IMR-90 (cell line): ENCODE data around the gene ITCH. TPM values are rescaled to one million over a fixed set of nuclear protein-coding genes. Genes with fewer than 3 reads are reported as not detected.

Experiments used
- ATAC-seq: fragments of 200-7000 bp; cut with Tn5 transposase; 2 replicates; pipeline ENCODE4 v1.9.1; 2020; ENCODE audit warnings: low read depth, mild to moderate bottlenecking, moderate library complexity
- BruUV-seq: library from RNA; stranded (reverse); fragments of 400-500 nt; replicated peaks from 2 replicates; lab custom pipeline; 2021; lab: Mats Ljungman, UMichigan
- CTCF ChIA-PET: fragments of 300-600 bp; formaldehyde crosslinking; extraction: SDS; loops from one replicate; lab custom pipeline; 2021; ENCODE audit warnings: antibody characterized with exemption; lab: Yijun Ruan, JAX
- POLR2A ChIA-PET: fragments of 300-600 bp; sonication (Branson Sonifier 250); formaldehyde crosslinking; loops from one replicate; lab custom pipeline; 2022; ENCODE audit warnings: antibody characterized with exemption; ENCODE audit not compliant: unreplicated experiment; lab: Charles Lee
- DNase-seq: peaks from one replicate; pipeline ENCODE4 v3.0.0; 2013
- H2AFZ ChIP-seq: replicated peaks from 2 replicates; pipeline ENCODE3; 2013; ENCODE audit warnings: low read length, mild to moderate bottlenecking; ENCODE audit not compliant: poor library complexity
- H2AK5ac ChIP-seq: 2 replicates; pipeline ENCODE4 v1.6.1; 2013; ENCODE audit warnings: low read depth, low read length, inconsistent platforms
- H2AK9ac ChIP-seq: replicated peaks from 2 replicates; pipeline ENCODE3; 2013; ENCODE audit warnings: mild to moderate bottlenecking, low read depth, low read length, moderate library complexity; ENCODE audit not compliant: poor library complexity
- H2BK120ac ChIP-seq: 2 replicates; pipeline ENCODE4 v1.6.1; 2013; ENCODE audit warnings: low read depth, low read length, inconsistent platforms
- H2BK15ac ChIP-seq: 3 replicates; pipeline ENCODE4 v1.6.1; 2013; ENCODE audit warnings: low read depth, low read length, inconsistent platforms
- H2BK20ac ChIP-seq: 2 replicates; pipeline ENCODE4 v1.6.1; 2013; ENCODE audit warnings: low read depth, mild to moderate bottlenecking, inconsistent platforms, low read length, moderate library complexity
- H2BK5ac ChIP-seq: 2 replicates; pipeline ENCODE4 v1.6.1; 2013; ENCODE audit warnings: mild to moderate bottlenecking, low read depth, low read length, inconsistent platforms; ENCODE audit not compliant: poor library complexity, severe bottlenecking
- H3K14ac ChIP-seq: replicated peaks from 2 replicates; pipeline ENCODE4 v1.6.1; 2013; ENCODE audit warnings: low read depth, low read length, inconsistent platforms
- H3K18ac ChIP-seq: 2 replicates; pipeline ENCODE4 v1.6.1; 2013; ENCODE audit warnings: low read depth, low read length, control low read depth
- H3K23ac ChIP-seq: 2 replicates; pipeline ENCODE4 v1.6.1; 2013; ENCODE audit warnings: low read depth, low read length, inconsistent platforms
- H3K27ac ChIP-seq: 2 replicates; pipeline ENCODE4 v1.5.1; 2013; ENCODE audit warnings: mild to moderate bottlenecking, control low read depth, low read length; ENCODE audit not compliant: insufficient read depth
- H3K27me3 ChIP-seq: 2 replicates; pipeline ENCODE4 v1.6.1; 2013; ENCODE audit warnings: low read length; ENCODE audit not compliant: control insufficient read depth, insufficient read depth
- H3K36me3 ChIP-seq: 2 replicates; pipeline ENCODE4 v1.6.1; 2013; ENCODE audit warnings: low read length, mixed read lengths; ENCODE audit not compliant: control insufficient read depth, insufficient read depth
- H3K4ac ChIP-seq: 2 replicates; pipeline ENCODE4 v1.6.1; 2013; ENCODE audit warnings: low read depth, low read length, inconsistent platforms
- H3K4me1 ChIP-seq: 2 replicates; pipeline ENCODE4 v1.6.1; 2013; ENCODE audit warnings: low read length, mixed read lengths; ENCODE audit not compliant: control insufficient read depth, insufficient read depth
- H3K4me2 ChIP-seq: 2 replicates; pipeline ENCODE4 v1.6.1; 2013; ENCODE audit warnings: low read depth, mild to moderate bottlenecking, control low read depth, low read length, moderate library complexity
- H3K4me3 ChIP-seq: 2 replicates; pipeline ENCODE4 v1.5.1; 2013; ENCODE audit warnings: low read depth, mild to moderate bottlenecking, control low read depth, low read length, moderate library complexity; ENCODE audit not compliant: insufficient read depth
- H3K56ac ChIP-seq: 2 replicates; pipeline ENCODE4 v1.6.1; 2013; ENCODE audit warnings: low read length, inconsistent platforms; ENCODE audit not compliant: insufficient read depth; ENCODE audit errors: extremely low read depth
- H3K79me1 ChIP-seq, 2 experiments: 2 replicates each; pipeline ENCODE4 v1.6.1; 2013; ENCODE audit warnings: low read length in 2 of 2, inconsistent platforms in 1 of 2, low read depth in 1 of 2
- H3K9ac ChIP-seq: 2 replicates; pipeline ENCODE4 v1.6.1; 2013; ENCODE audit warnings: low read depth, low read length, control low read depth
- H3K9me1 ChIP-seq: 2 replicates; pipeline ENCODE4 v1.6.1; 2013; ENCODE audit warnings: low read length, inconsistent platforms; ENCODE audit not compliant: insufficient read depth
- H3K9me3 ChIP-seq: 2 replicates; pipeline ENCODE4 v1.6.1; 2013; ENCODE audit warnings: low read length; ENCODE audit not compliant: control insufficient read depth, insufficient read depth
- H4K20me1 ChIP-seq: 2 replicates; pipeline ENCODE4 v1.6.1; 2013; ENCODE audit warnings: low read length, inconsistent platforms; ENCODE audit not compliant: insufficient read depth
- H4K5ac ChIP-seq: 2 replicates; pipeline ENCODE4 v1.6.1; 2013; ENCODE audit warnings: mild to moderate bottlenecking, low read depth, low read length, control low read depth
- H4K8ac ChIP-seq, 2 experiments: 2 replicates each; pipeline ENCODE4 v1.6.1; 2013; ENCODE audit warnings: low read depth in 2 of 2, low read length in 2 of 2, control low read depth in 1 of 2, inconsistent platforms in 1 of 2
- H4K91ac ChIP-seq: 2 replicates; pipeline ENCODE4 v1.6.1; 2013; ENCODE audit warnings: low read depth, low read length, inconsistent platforms; ENCODE audit not compliant: insufficient read depth
- BHLHE40 ChIP-seq: fragments of 150-350 bp; IDR thresholded peaks from 2 replicates; pipeline ENCODE4 v1.6.1; 2016; ENCODE audit warnings: mild to moderate bottlenecking, low read depth, low read length
- CHD1 ChIP-seq: IDR thresholded peaks from 2 replicates; pipeline ENCODE4 v1.6.1; 2012; ENCODE audit warnings: low read depth, low read length, improper control_type of control experiment
- CTCF ChIP-seq: conservative IDR thresholded peaks from 2 replicates; pipeline ENCODE4 v1.5.1; 2012; ENCODE audit warnings: mild to moderate bottlenecking, low read depth, low read length, improper control_type of control experiment
- ELK1 ChIP-seq: fragments of 150-350 bp; IDR thresholded peaks from 2 replicates; pipeline ENCODE4 v1.6.1; 2016; ENCODE audit warnings: low read depth, mild to moderate bottlenecking, low read length, moderate library complexity, borderline replicate concordance
- POLR2A ChIP-seq: IDR thresholded peaks from 2 replicates; pipeline ENCODE4 v1.6.1; 2012; ENCODE audit warnings: mild to moderate bottlenecking, low read depth, low read length
- RCOR1 ChIP-seq: IDR thresholded peaks from 2 replicates; pipeline ENCODE4 v1.6.1; 2012; ENCODE audit warnings: mild to moderate bottlenecking, low read length, improper control_type of control experiment; ENCODE audit not compliant: insufficient replicate concordance
- RFX5 ChIP-seq: IDR thresholded peaks from 2 replicates; pipeline ENCODE4 v1.8.0; 2012; ENCODE audit warnings: low read depth, mild to moderate bottlenecking, low read length, moderate library complexity
- WGBS, 2 experiments: methylation state at CpG; one replicate each; pipeline versions ENCODE4 v1.1.5 to v1.1.7; 2013; ENCODE audit warnings: missing lambda C conversion rate in 2 of 2; ENCODE audit not compliant: insufficient read length in 1 of 2; ENCODE audit errors: extremely low coverage in 2 of 2; 5-methylcytosine and 5-hydroxymethylcytosine counted together
- dilution Hi-C: fragments of 300-500 bp; cut with HindIII; formaldehyde crosslinking; loops from one replicate; pipeline ENCODE4 v1.14.3; 2018; ENCODE audit warnings: low sequenced_read_pairs; ENCODE audit not compliant: unreplicated experiment
- in situ Hi-C: fragments of 300-500 bp; cut with MboI; formaldehyde crosslinking; loops from 3 replicates; pipeline ENCODE4 v1.14.3; 2019; ENCODE audit warnings: low sequenced_read_pairs, inconsistent platforms, mixed read lengths
- intact Hi-C: fragments of 100-400 bp; cut with micrococcal nuclease; formaldehyde crosslinking; loops from 2 replicates; pipeline ENCODE4 v1.10.0; 2022
- polyA plus RNA-seq, 3 experiments: library from polyadenylated mRNA; depleted of rRNA; stranded (reverse); fragments of >200 nt; gene quantifications; 2 replicates each; pipeline ENCODE4 v1.2.3, GENCODE V29; 2012; ENCODE audit warnings: low replicate concordance in 1 of 3
- total RNA-seq: library from RNA; depleted of rRNA; stranded (reverse); fragments of >200 nt; gene quantifications from 2 replicates; pipeline ENCODE4 v1.2.3, GENCODE V29; 2012

ITCH gene
- total and polyA plus RNA-seq, 2 of the 4 experiments (the other 2 are of a cell fraction), result 12.7 to 94.6 TPM

- POLR2A ChIA-PET, result no interaction called here
- WGBS, 2 experiments, result 44% methylated on average over 13 of the region's 20 CpGs; no CpG with 5 or more reads in 1 of the 2 experiments
- H3K9ac ChIP-seq, result no peak overlapping the region
Observed at GRCh38 chr20:34549291-34549928, 186.3 kb downstream of the ITCH start.

More at GRCh38 chr20:34549291-34549928, 186.3 kb downstream of the ITCH start:
- Histone ChIP-seq H2BK15ac (no peak overlapping the region), H3K56ac (no peak overlapping the region), H2AFZ (peak overlapping the region; percentile 60), H4K20me1 (no peaks in the 10 kb centered on the region; the same call in 1 of the 2 replicates), H4K91ac (no peak overlapping the region; the same call in 1 of the 2 replicates), H2AK9ac (no peak overlapping the region), H3K4me1 (no peaks in the 10 kb centered on the region), H3K4ac (no peak overlapping the region), H3K9me1 (0 out of 2 replicates have a peak, but pooled peaks cover 5% of the 10 kb centered on the region), H3K36me3 (no peaks in the 10 kb centered on the region), H3K79me1 (no peaks in the 10 kb centered on the region), H2BK120ac (no peak overlapping the region), H3K27ac (no peak overlapping the region), H3K18ac (no peak overlapping the region), H3K27me3 (no peaks in the 10 kb centered on the region), H2AK5ac (no peak overlapping the region), H3K4me2 (no peak overlapping the region), H3K9me3 (no peaks in the 10 kb centered on the region), H2BK5ac (no peak overlapping the region), H4K5ac (no peak overlapping the region), H2BK20ac (no peak overlapping the region), H3K4me3 (no peak overlapping the region), H3K14ac (no peak overlapping the region), H3K23ac (no peak overlapping the region), H4K8ac (no peak overlapping the region)
- ATAC-seq (no peak), DNase-seq (peak; percentile 15)
- CTCF ChIA-PET, result no interaction called here
- dilution Hi-C loops (no loop called here), intact Hi-C loops (no loop called here), in situ Hi-C loops (no loop called here)
- no TSS peak for BruUV-seq
- TF ChIP-seq BHLHE40 (no peak), ELK1 (no peak), POLR2A (no peak), CHD1 (no peak), RCOR1 (no peak), RFX5 (no peak), CTCF (no peak)
